DND-41 (cell line): ENCODE data around the gene PHF21B.

ENCODE experiments used
- ATAC-seq: fragments of 200-7000 bp; cut with Tn5 transposase; 3 replicates; pipeline ENCODE4 v1.9.1; 2021; ENCODE audit warnings: low read depth; ENCODE audit not compliant: insufficient read depth
- DNase-seq: peaks from one replicate; pipeline ENCODE4 v3.0.0-alpha.2; 2020
- H2AFZ ChIP-seq: 2 replicates; pipeline ENCODE4 v1.6.0; 2012; ENCODE audit warnings: low read depth, low read length
- H3K27ac ChIP-seq: 2 replicates; pipeline ENCODE4 v1.5.1; 2012; ENCODE audit warnings: low read length, inconsistent platforms
- H3K27me3 ChIP-seq: fragments of 200-600 bp; sonication (generic); 2 replicates; pipeline ENCODE4 v1.6.0; 2012; ENCODE audit warnings: low read length, mild to moderate bottlenecking, inconsistent platforms; ENCODE audit not compliant: insufficient read depth, poor library complexity
- H3K36me3 ChIP-seq: 2 replicates; pipeline ENCODE4 v1.5.1; 2012; ENCODE audit warnings: low read length, inconsistent platforms; ENCODE audit not compliant: insufficient read depth
- H3K4me1 ChIP-seq: 2 replicates; pipeline ENCODE4 v1.5.1; 2012; ENCODE audit warnings: mild to moderate bottlenecking, low read length; ENCODE audit not compliant: insufficient read depth
- H3K4me2 ChIP-seq: 2 replicates; pipeline ENCODE4 v1.6.0; 2012; ENCODE audit warnings: mild to moderate bottlenecking, moderate library complexity, low read length, inconsistent platforms; ENCODE audit not compliant: insufficient read depth
- H3K4me3 ChIP-seq, 2 experiments: fragments of 200-600 bp in 1 of 2; shearing (Covaris generic) in 1 of 2; 2 replicates each; pipeline ENCODE4 v1.5.1; 2012 to 2016; ENCODE audit warnings: inconsistent platforms in 2 of 2, low read length in 2 of 2, mild to moderate bottlenecking in 2 of 2, low read depth in 1 of 2, moderate library complexity in 1 of 2
- H3K79me2 ChIP-seq: 2 replicates; pipeline ENCODE4 v1.6.0; 2012; ENCODE audit warnings: low read length, inconsistent platforms; ENCODE audit not compliant: insufficient read depth
- H3K9ac ChIP-seq: 2 replicates; pipeline ENCODE4 v1.6.0; 2012; ENCODE audit warnings: low read depth, mild to moderate bottlenecking, inconsistent platforms, low read length, moderate library complexity
- H3K9me3 ChIP-seq: 2 replicates; pipeline ENCODE4 v1.5.1; 2012; ENCODE audit warnings: low read length, moderate library complexity, mild to moderate bottlenecking, inconsistent platforms; ENCODE audit not compliant: insufficient read depth, severe bottlenecking
- H4K20me1 ChIP-seq: 2 replicates; pipeline ENCODE4 v1.6.0; 2012; ENCODE audit warnings: low read length; ENCODE audit not compliant: insufficient read depth
- CTCF ChIP-seq: IDR thresholded peaks from 2 replicates; pipeline ENCODE4 v1.5.1; 2012; ENCODE audit warnings: borderline replicate concordance, low read length, moderate library complexity, mild to moderate bottlenecking; ENCODE audit not compliant: poor library complexity, severe bottlenecking; ENCODE audit errors: extremely low read depth
- EZH2 ChIP-seq: IDR thresholded peaks from 3 replicates; pipeline ENCODE4 v1.6.1; 2012; ENCODE audit warnings: borderline replicate concordance, low read depth, mild to moderate bottlenecking, moderate library complexity, low read length, inconsistent platforms; ENCODE audit not compliant: severe bottlenecking

PHF21B gene

GRCh38 chr22:44884562-44884961 is 125.2 kb downstream of the PHF21B start:
- no peak for ATAC-seq
- 0 out of 2 replicates have a peak, but pooled peaks cover 2% of the 10 kb centered on the region for H3K79me2 ChIP-seq
- H3K4me1 ChIP-seq, result no peaks in the 10 kb centered on the region
- no peak overlapping the region for H3K4me3 ChIP-seq
- peaks cover 11% of the 10 kb centered on the region for H4K20me1 ChIP-seq
- H3K27me3 ChIP-seq, result no peaks in the 10 kb centered on the region
- no peak for DNase-seq
- H3K9ac ChIP-seq, result no peak overlapping the region
- peaks cover 67% of the 10 kb centered on the region for H3K36me3 ChIP-seq
- H2AFZ ChIP-seq, result no peak overlapping the region
- no peak overlapping the region for H3K27ac ChIP-seq
- no peak for TF ChIP-seq CTCF
- no peak for TF ChIP-seq EZH2
- no peaks in the 10 kb centered on the region for H3K9me3 ChIP-seq
- H3K4me2 ChIP-seq, result no peak overlapping the region

- Histone ChIP-seq H3K27ac (no peak overlapping the region), H3K79me2 (0 out of 2 replicates have a peak, but pooled peaks cover 2% of the 10 kb centered on the region), H3K4me3 (no peak overlapping the region), H3K36me3 (peaks cover 68% of the 10 kb centered on the region), H4K20me1 (peaks cover 11% of the 10 kb centered on the region), H2AFZ (no peak overlapping the region), H3K4me1 (no peaks in the 10 kb centered on the region), H3K27me3 (no peaks in the 10 kb centered on the region), H3K4me2 (no peak overlapping the region), H3K9me3 (no peaks in the 10 kb centered on the region), H3K9ac (no peak overlapping the region)
- DNase-seq, result no peak
- no peak for ATAC-seq
- TF ChIP-seq EZH2 (no peak), CTCF (no peak)
Measured at GRCh38 chr22:44883011-44883421, 126.8 kb downstream of the PHF21B start.

GRCh38 chr22:44882226-44882905 is 127.4 kb downstream of the PHF21B start:
- no peak overlapping the region for H3K4me3 ChIP-seq
- H3K4me2 ChIP-seq, result no peak overlapping the region
- TF ChIP-seq CTCF (no peak), EZH2 (no peak)
- no peaks in the 10 kb centered on the region for H3K4me1 ChIP-seq
- no peak overlapping the region for H3K27ac ChIP-seq
- no peaks in the 10 kb centered on the region for H3K27me3 ChIP-seq
- 0 out of 2 replicates have a peak, but pooled peaks cover 2% of the 10 kb centered on the region for H3K79me2 ChIP-seq
- H4K20me1 ChIP-seq, result peaks cover 11% of the 10 kb centered on the region
- no peak overlapping the region for H2AFZ ChIP-seq
- DNase-seq (no peak), ATAC-seq (no peak)
- no peak overlapping the region for H3K9ac ChIP-seq
- peaks cover 68% of the 10 kb centered on the region for H3K36me3 ChIP-seq
- no peaks in the 10 kb centered on the region for H3K9me3 ChIP-seq
